Activated CD4-positive, alpha-beta memory T cell treated with anti-CD3 and anti-CD28 coated beads for 36 hours (primary cell): Measurements from ENCODE around the gene MAN2C1. TPM values are rescaled to one million over a fixed set of nuclear protein-coding genes. Genes with fewer than 3 reads are reported as not detected.
A peak's percentile ranks its signal among the peaks of the same experiment; 100 is the strongest.

ENCODE experiments used
- CTCF ChIA-PET: fragments of 350-600 bp; sonication (Branson Sonifier 250); formaldehyde crosslinking; loops from one replicate; lab custom pipeline; 2021; ENCODE audit warnings: antibody characterized with exemption, inconsistent platforms; lab: Charles Lee
- POLR2A ChIA-PET: fragments of 350-600 bp; sonication (Branson Sonifier 250); formaldehyde crosslinking; loops from one replicate; lab custom pipeline; 2021; ENCODE audit warnings: antibody characterized with exemption; lab: Charles Lee
- DNase-seq: peaks from one replicate; pipeline ENCODE4 v3.0.0-alpha.2; 2020
- H3K27ac Mint-ChIP-seq: one replicate; pipeline ENCODE4 v1.8.0; 2021; ENCODE audit warnings: mixed read lengths
- H3K27me3 Mint-ChIP-seq: one replicate; pipeline ENCODE4 v1.8.0; 2021; ENCODE audit warnings: mixed read lengths
- H3K36me3 Mint-ChIP-seq: one replicate; pipeline ENCODE4 v1.8.0; 2021; ENCODE audit warnings: mixed read lengths
- H3K4me1 Mint-ChIP-seq: one replicate; pipeline ENCODE4 v1.8.0; 2021; ENCODE audit warnings: low read depth, mixed read lengths
- H3K4me3 Mint-ChIP-seq: one replicate; pipeline ENCODE4 v1.8.0; 2021; ENCODE audit warnings: mild to moderate bottlenecking, mixed read lengths
- H3K9me3 Mint-ChIP-seq: one replicate; pipeline ENCODE4 v1.8.0; 2021; ENCODE audit warnings: mixed read lengths
- intact Hi-C: fragments of 100-400 bp; cut with micrococcal nuclease; formaldehyde crosslinking; loops from one replicate; pipeline ENCODE4 v1.15.1; 2023
- total RNA-seq, 2 experiments: library from RNA; stranded (reverse); gene quantifications; one replicate each; pipeline ENCODE4 v1.2.3, GENCODE V29; 2021

The MAN2C1 gene
- total RNA-seq, 2 experiments from 2014 or later, result 177 to 192 TPM

DNA sequence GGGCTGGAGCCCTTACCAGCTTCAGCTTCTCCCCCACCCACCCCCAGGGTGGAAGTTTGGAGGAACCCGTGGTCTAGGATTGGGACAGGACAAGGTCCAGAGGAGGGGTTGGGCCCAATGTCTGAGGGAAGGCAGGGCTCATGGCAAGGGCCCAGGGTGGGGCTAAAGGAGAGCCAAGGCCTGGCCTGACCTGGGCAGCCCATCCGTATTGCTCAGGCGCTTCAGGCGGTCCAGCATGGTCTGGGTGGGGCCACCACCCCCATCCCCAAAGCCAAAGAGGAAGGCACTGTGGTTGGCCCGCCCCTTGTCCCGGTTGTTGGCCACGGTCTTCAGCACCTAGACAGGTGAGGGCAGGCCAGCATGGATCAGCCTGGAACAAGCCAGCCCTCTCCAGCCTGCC, 7.6 kb downstream of the MAN2C1 start:
- ChIA-PET POLR2A (no interaction called here), CTCF (no interaction called here)
- Mint-ChIP-seq H3K27ac (no peak overlapping the region), H3K27me3 (no peaks in the 10 kb centered on the region), H3K36me3 (peaks cover 26% of the 10 kb centered on the region), H3K9me3 (no peaks in the 10 kb centered on the region), H3K4me1 (no peaks in the 10 kb centered on the region), H3K4me3 (no peak overlapping the region)
- intact Hi-C loops, result no loop called here
- no peak for DNase-seq

DNA sequence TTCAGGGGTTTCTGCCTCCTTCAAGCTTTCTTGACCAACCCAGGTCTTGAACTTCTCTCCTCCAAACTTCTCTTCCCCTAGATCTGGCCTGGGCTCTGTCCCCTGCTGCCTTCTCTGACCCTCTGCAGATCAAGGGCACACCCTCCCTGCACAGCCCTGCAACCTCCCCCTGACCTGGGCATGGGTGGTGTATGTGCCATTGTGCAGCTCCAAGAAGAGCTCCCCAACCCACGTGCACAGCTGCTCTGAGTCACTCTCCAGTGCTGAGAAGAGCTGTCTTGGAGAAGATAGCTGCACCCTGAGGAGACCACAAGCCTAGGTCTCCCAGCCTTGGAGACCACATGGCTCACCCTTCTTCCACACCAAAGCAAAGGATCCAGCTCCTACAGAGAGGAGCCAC, 8.0 kb downstream of the MAN2C1 start:
- peaks cover 26% of the 10 kb centered on the region for H3K36me3 Mint-ChIP-seq
- CTCF ChIA-PET, result no interaction called here
- no peaks in the 10 kb centered on the region for H3K27me3 Mint-ChIP-seq
- H3K9me3 Mint-ChIP-seq, result no peaks in the 10 kb centered on the region
- intact Hi-C loops, result no loop called here
- H3K4me3 Mint-ChIP-seq, result no peak overlapping the region
- POLR2A ChIA-PET, result no interaction called here
- H3K4me1 Mint-ChIP-seq, result no peaks in the 10 kb centered on the region
- DNase-seq, result no peak
- H3K27ac Mint-ChIP-seq, result no peak overlapping the region

- no peak overlapping the region for H3K27ac Mint-ChIP-seq
- DNase-seq, result no peak
- H3K36me3 Mint-ChIP-seq, result peaks cover 22% of the 10 kb centered on the region
- no peaks in the 10 kb centered on the region for H3K27me3 Mint-ChIP-seq
- no peaks in the 10 kb centered on the region for H3K4me1 Mint-ChIP-seq
- intact Hi-C loops, result no loop called here
- ChIA-PET CTCF (interaction anchor here (1.3 kb wide), 1 partner anchor 9 kb away, joined by 3 read pairs; the partner anchor contains the start of gene MAN2C1), POLR2A (interaction anchor here (1.6 kb wide), 1 partner anchor 9 kb away, joined by 6 read pairs; the partner anchor contains the start of gene MAN2C1)
- no peaks in the 10 kb centered on the region for H3K9me3 Mint-ChIP-seq
- no peak overlapping the region for H3K4me3 Mint-ChIP-seq
Measured at GRCh38 chr15:75359537-75360250, 8.7 kb downstream of the MAN2C1 start.

GRCh38 chr15:75358771-75359536, 9.5 kb downstream of the MAN2C1 start:
- ChIA-PET CTCF (interaction anchor here (1.3 kb wide), 1 partner anchor 10 kb away, joined by 3 read pairs; the partner anchor contains the start of gene MAN2C1), POLR2A (interaction anchor here (1.6 kb wide), 1 partner anchor 10 kb away, joined by 6 read pairs; the partner anchor contains the start of gene MAN2C1)
- Mint-ChIP-seq H3K4me3 (no peak overlapping the region), H3K36me3 (peaks cover 17% of the 10 kb centered on the region), H3K9me3 (no peaks in the 10 kb centered on the region), H3K27me3 (no peaks in the 10 kb centered on the region), H3K27ac (no peak overlapping the region), H3K4me1 (no peaks in the 10 kb centered on the region)
- no peak for DNase-seq
- intact Hi-C loops, result no loop called here

DNA sequence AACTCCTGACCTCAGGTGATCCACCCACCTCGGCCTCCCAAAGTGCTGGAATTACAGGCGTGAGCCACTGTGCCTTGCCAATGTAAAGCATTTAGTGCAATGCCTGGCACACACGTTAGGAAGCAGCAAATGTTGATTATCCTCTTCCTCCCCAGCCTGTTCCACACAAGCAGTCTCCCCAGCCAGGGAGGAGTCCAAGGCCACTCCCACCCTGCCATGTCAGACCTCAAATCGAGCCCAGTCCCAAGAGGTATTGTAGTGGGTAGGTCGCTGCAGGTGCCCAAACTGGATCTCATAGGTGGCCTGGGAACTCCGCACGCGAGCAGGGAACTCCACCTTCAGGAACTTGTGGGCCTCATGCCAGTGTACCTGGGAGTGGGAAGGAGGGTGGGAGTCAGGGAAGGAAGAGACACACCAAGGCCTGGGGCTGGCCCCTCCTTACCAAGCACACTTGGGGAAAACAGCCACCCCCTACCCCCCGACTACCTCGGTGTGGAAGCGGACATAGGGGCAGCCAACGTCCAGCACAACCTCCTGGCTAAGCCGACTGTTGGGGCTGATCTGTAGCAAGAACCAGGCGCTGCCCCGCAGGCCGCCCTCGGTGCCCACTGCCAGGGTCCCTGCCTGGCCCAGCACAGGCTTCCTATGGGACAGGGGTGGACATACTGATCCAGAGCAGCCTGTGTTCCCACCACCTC, 10.3 kb downstream of the MAN2C1 start:
- no peak for DNase-seq
- CTCF ChIA-PET, result no interaction called here

DNA sequence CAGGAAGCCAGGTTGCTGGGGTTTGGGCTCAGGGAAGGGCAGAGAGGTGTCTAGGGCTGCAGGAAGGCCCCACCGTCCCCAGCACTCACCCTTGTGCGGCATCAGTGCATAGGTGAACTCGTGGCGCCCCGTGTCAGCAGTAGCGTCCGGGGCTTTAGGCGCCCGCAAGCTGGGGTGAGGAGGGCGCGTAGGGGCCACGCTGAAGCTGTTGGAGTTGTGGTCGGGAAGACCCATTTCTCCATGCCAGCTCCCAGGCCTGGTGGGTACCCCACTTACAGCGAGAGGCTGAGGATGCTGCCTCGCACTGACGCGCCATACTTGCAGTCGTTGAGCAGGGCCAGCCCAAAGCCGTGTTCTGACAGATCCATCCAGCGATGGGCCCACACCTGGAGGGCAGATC, 11.9 kb downstream of the MAN2C1 start:
- ChIA-PET CTCF (interaction anchor here (1.5 kb wide), 1 partner anchor 11 kb away, joined by 5 read pairs; no protein-coding TSS in a partner anchor), POLR2A (interaction anchor here (1.3 kb wide), 1 partner anchor 11 kb away, joined by 4 read pairs; no protein-coding TSS in a partner anchor)
- Mint-ChIP-seq H3K27ac (no peak overlapping the region), H3K27me3 (no peaks in the 10 kb centered on the region), H3K9me3 (no peaks in the 10 kb centered on the region), H3K36me3 (peaks cover 13% of the 10 kb centered on the region), H3K4me1 (no peaks in the 10 kb centered on the region), H3K4me3 (no peak overlapping the region)
- no peak for DNase-seq
- intact Hi-C loops, result no loop called here

More for the DNA sequence above, 10.3 kb downstream of the MAN2C1 start:
- H3K4me1 Mint-ChIP-seq, result no peaks in the 10 kb centered on the region
- POLR2A ChIA-PET, result interaction anchor here (1.6 kb wide), 1 partner anchor 10 kb away, joined by 6 read pairs; the partner anchor contains the start of gene MAN2C1
- no peaks in the 10 kb centered on the region for H3K9me3 Mint-ChIP-seq
- intact Hi-C loops, result no loop called here
- no peak overlapping the region for H3K27ac Mint-ChIP-seq
- H3K4me3 Mint-ChIP-seq, result no peak overlapping the region
- peaks cover 15% of the 10 kb centered on the region for H3K36me3 Mint-ChIP-seq
- no peaks in the 10 kb centered on the region for H3K27me3 Mint-ChIP-seq

DNA sequence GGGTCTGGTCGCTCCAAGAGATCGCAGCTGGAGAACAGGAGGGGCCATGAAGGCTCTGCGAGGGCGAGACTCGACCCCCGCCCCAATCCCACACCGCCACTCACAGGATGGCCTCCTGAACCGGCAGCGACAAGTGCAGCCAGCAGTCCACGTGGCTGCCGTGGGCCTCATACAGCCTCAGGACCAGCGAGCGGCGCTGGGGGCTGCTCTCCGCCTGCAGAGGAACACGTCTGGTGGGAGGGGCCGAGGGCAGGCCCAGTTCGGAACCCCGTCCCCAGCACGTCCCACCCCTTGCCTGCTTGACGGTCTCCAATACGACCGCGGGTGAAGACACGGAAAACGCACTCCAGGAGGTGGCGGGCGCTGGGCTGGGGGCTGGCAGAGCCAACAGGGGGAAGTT, 12.4 kb downstream of the MAN2C1 start:
- no peaks in the 10 kb centered on the region for H3K4me1 Mint-ChIP-seq
- peaks cover 9% of the 10 kb centered on the region for H3K36me3 Mint-ChIP-seq
- H3K27ac Mint-ChIP-seq, result no peak overlapping the region
- H3K4me3 Mint-ChIP-seq, result no peak overlapping the region
- ChIA-PET POLR2A (interaction anchor here (1.3 kb wide), 1 partner anchor 12 kb away, joined by 4 read pairs; no protein-coding TSS in a partner anchor), CTCF (interaction anchor here (1.5 kb wide), 1 partner anchor 12 kb away, joined by 5 read pairs; no protein-coding TSS in a partner anchor)
- no peaks in the 10 kb centered on the region for H3K27me3 Mint-ChIP-seq
- intact Hi-C loops, result no loop called here
- no peaks in the 10 kb centered on the region for H3K9me3 Mint-ChIP-seq
- DNase-seq, result no peak

DNA sequence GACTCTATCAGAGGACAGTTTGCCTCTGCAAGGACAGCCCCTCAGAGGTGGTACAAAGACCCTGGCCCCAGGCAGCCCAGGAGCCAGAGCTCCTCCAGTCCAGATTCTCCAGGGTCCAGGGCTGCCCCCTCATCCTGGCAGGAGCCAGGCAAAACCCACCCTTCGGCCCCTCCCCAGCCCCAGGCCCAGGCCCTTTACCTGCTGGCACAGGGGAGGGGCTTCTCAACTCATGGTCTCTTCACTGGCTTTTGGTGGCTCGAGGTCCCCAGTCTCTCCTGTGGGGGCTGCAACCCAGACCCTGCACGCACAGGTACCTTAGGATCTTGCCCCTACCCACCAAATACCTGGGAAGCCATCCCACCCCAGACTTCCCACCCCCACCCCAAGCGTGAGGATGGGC, 13.0 kb downstream of the MAN2C1 start:
- intact Hi-C loops, result no loop called here
- Mint-ChIP-seq H3K27me3 (no peaks in the 10 kb centered on the region), H3K4me3 (no peak overlapping the region), H3K36me3 (peaks cover 6% of the 10 kb centered on the region), H3K27ac (no peak overlapping the region), H3K9me3 (no peaks in the 10 kb centered on the region), H3K4me1 (peaks cover 5% of the 10 kb centered on the region)
- POLR2A ChIA-PET, result no interaction called here
- CTCF ChIA-PET, result interaction anchor here (1.6 kb wide), 1 partner anchor 12 kb away, joined by 5 read pairs; no protein-coding TSS in a partner anchor
- DNase-seq, result no peak

DNA sequence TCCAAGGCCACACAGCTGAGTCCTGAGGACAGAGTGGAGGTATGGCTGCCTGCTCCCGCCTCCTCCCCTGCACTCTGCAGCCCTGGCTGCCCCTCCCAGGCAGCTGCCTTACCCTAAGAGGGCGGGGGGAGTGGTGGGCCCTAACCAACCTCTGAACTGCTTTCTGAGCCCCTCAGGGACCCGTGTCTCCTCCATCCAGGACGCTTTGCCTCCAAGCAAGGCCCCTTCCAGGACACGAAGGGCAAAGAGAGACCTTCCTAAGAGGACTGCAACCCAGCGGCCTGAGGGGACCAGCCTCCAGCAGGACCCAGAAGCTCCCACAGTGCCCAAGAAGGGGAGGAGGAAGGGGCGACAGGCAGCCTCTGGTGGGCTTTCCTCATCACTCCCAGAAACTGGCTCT, 14.0 kb downstream of the MAN2C1 start:
- no peak overlapping the region for H3K4me3 Mint-ChIP-seq
- H3K27me3 Mint-ChIP-seq, result no peaks in the 10 kb centered on the region
- DNase-seq, result no peak
- ChIA-PET POLR2A (interaction anchor here (1.3 to 2.0 kb wide), 2 partner anchors 9 to 13 kb away, joined by 5 read pairs; no protein-coding TSS in a partner anchor), CTCF (interaction anchor here (1.6 kb wide), 1 partner anchor 13 kb away, joined by 5 read pairs; no protein-coding TSS in a partner anchor)
- no peak overlapping the region for H3K27ac Mint-ChIP-seq
- H3K36me3 Mint-ChIP-seq, result peaks cover 12% of the 10 kb centered on the region
- H3K4me1 Mint-ChIP-seq, result peaks cover 15% of the 10 kb centered on the region
- intact Hi-C loops, result no loop called here
- peaks cover 8% of the 10 kb centered on the region for H3K9me3 Mint-ChIP-seq

- ChIA-PET POLR2A (interaction anchor here (1.3 to 2.0 kb wide), 2 partner anchors 9 to 14 kb away, joined by 5 read pairs; no protein-coding TSS in a partner anchor), CTCF (interaction anchor here (2.0 kb wide), 1 partner anchor 14 kb away, joined by 7 read pairs; no protein-coding TSS in a partner anchor)
- peaks cover 8% of the 10 kb centered on the region for H3K9me3 Mint-ChIP-seq
- no peaks in the 10 kb centered on the region for H3K27me3 Mint-ChIP-seq
- H3K36me3 Mint-ChIP-seq, result peaks cover 10% of the 10 kb centered on the region
- H3K27ac Mint-ChIP-seq, result peak overlapping the region; percentile 23
- H3K4me1 Mint-ChIP-seq, result peaks cover 20% of the 10 kb centered on the region
- no peak for DNase-seq
- no peak overlapping the region for H3K4me3 Mint-ChIP-seq
- intact Hi-C loops, result no loop called here
Measured at GRCh38 chr15:75353604-75354003, 14.8 kb downstream of the MAN2C1 start.
